Breast epithelium (tissue), 4 donors: ENCODE measurements around the gene DMRT1. TPM values are rescaled to one million over a fixed set of nuclear protein-coding genes. Genes with fewer than 3 reads are reported as not detected.

ENCODE experiments used
- DNase-seq, 2 donors: peaks; one replicate each; pipeline ENCODE4 v3.0.0-alpha.2; 2019; ENCODE audit warnings: low spot score in 2 of 2
- H3K27ac ChIP-seq, 2 donors: fragments of 200-600 bp; sonication (generic) in 1 of 2; one replicate each; pipeline ENCODE4 v1.5.1; 2016 to 2019; ENCODE audit warnings: mild to moderate bottlenecking in 1 of 2
- H3K27me3 ChIP-seq, 2 donors: fragments of 200-600 bp; sonication (generic) in 1 of 2; one replicate each; pipeline versions ENCODE4 v1.5.1 to v1.6.0; 2017 to 2019; ENCODE audit warnings: control low read depth in 1 of 2, mild to moderate bottlenecking in 1 of 2
- H3K36me3 ChIP-seq: fragments of 200-600 bp; one replicate; pipeline ENCODE4 v1.5.1; 2019
- H3K4me1 ChIP-seq, 2 donors: fragments of 200-600 bp; sonication (generic); one replicate each; pipeline ENCODE4 v1.5.1; 2016 to 2019; ENCODE audit warnings: control low read depth in 1 of 2
- H3K4me3 ChIP-seq, 3 donors: fragments of 200-600 bp; sonication (generic); 1 replicate in 2 of 3; 2 replicates in 1 of 3; pipeline ENCODE4 v1.5.1; 2016 to 2019; ENCODE audit warnings: mild to moderate bottlenecking in 3 of 3, moderate library complexity in 2 of 3
- H3K9me3 ChIP-seq, 2 donors: fragments of 200-600 bp; sonication (generic) in 1 of 2; one replicate each; pipeline ENCODE4 v1.5.1; 2016 to 2019; ENCODE audit warnings: control low read depth in 1 of 2
- CTCF ChIP-seq, 3 donors: fragments of 450-650 bp; IDR thresholded peaks; one replicate each; pipeline ENCODE4 v1.5.1; 2016 to 2017; ENCODE audit warnings: antibody characterized with exemption in 3 of 3, mild to moderate bottlenecking in 3 of 3, moderate library complexity in 3 of 3
- POLR2A ChIP-seq: fragments of 450-650 bp; IDR thresholded peaks from one replicate; pipeline ENCODE4 v1.6.1; 2016; ENCODE audit warnings: antibody characterized with exemption, mild to moderate bottlenecking, moderate library complexity
- POLR2AphosphoS5 ChIP-seq, 3 donors: sonication (generic); formaldehyde crosslinking; IDR thresholded peaks; one replicate each; pipeline ENCODE4 v1.6.1; 2017; ENCODE audit warnings: antibody characterized with exemption in 3 of 3
- intact Hi-C: fragments of 100-400 bp; cut with DNase I; formaldehyde crosslinking; loops from one replicate; pipeline ENCODE4 v1.15.1; 2023; ENCODE audit warnings: low total_unique reads
- total RNA-seq, 3 donors: library from RNA; depleted of rRNA; stranded (reverse); fragments of >200 nt; gene quantifications; one replicate each; pipeline ENCODE4 v1.1.0, GENCODE V29; 2016

The DMRT1 gene
- total RNA-seq, 3 donors from 2014 or later = not detected

GRCh38 chr9:974031-974995, 132.8 kb downstream of the DMRT1 start:
- TF ChIP-seq CTCF (IDR thresholded peaks at IDR 0.05) = no peak
- no peak overlapping the region for H3K4me3 ChIP-seq
- H3K36me3 ChIP-seq = no peaks in the 10 kb centered on the region
- no peak for DNase-seq
- peaks cover 24 to 98% of the 10 kb centered on the region in 2 donors for H3K27me3 ChIP-seq
- no peak overlapping the region for H3K27ac ChIP-seq
- H3K4me1 ChIP-seq = peaks cover 0 to 10% of the 10 kb centered on the region in 2 donors
- intact Hi-C loops = no loop called here
- H3K9me3 ChIP-seq = no peaks in the 10 kb centered on the region

- no peak for DNase-seq
- peaks cover 16 to 96% of the 10 kb centered on the region in 2 donors for H3K27me3 ChIP-seq
- H3K4me3 ChIP-seq = no peak overlapping the region
- peaks cover 0 to 10% of the 10 kb centered on the region in 2 donors for H3K4me1 ChIP-seq
- no peaks in the 10 kb centered on the region for H3K36me3 ChIP-seq
- intact Hi-C loops = no loop called here
- no peak for TF ChIP-seq CTCF (IDR thresholded peaks at IDR 0.05)
- no peak for TF ChIP-seq POLR2A
- TF ChIP-seq POLR2AphosphoS5 (IDR thresholded peaks at IDR 0.05) = no peak
- no peaks in the 10 kb centered on the region for H3K9me3 ChIP-seq
- H3K27ac ChIP-seq = no peak overlapping the region
Observed at GRCh38 chr9:974996-975739, 133.7 kb downstream of the DMRT1 start.

GRCh38 chr9:975740-976257, 134.3 kb downstream of the DMRT1 start:
- Histone ChIP-seq H3K9me3 (no peaks in the 10 kb centered on the region), H3K36me3 (no peaks in the 10 kb centered on the region), H3K4me1 (peaks cover 0 to 10% of the 10 kb centered on the region in 2 donors), H3K27ac (peak overlapping the region in 1 of 2 donors; percentile 19), H3K27me3 (peaks cover 10 to 96% of the 10 kb centered on the region in 2 donors), H3K4me3 (peak overlapping the region; percentile 38 to 63 (median 55))
- DNase-seq = no peak
- intact Hi-C loops = no loop called here
- TF ChIP-seq POLR2A (no peak), CTCF (IDR thresholded peaks at IDR 0.05) (no peak), POLR2AphosphoS5 (IDR thresholded peaks at IDR 0.05) (no peak)

GRCh38 chr9:976258-976942, 134.9 kb downstream of the DMRT1 start, which contains the start of gene DMRT3:
TSS of gene DMRT3 (plus strand) at chr9:976655. CDS start at chr9:977002, 347 bp downstream.
- Histone ChIP-seq H3K4me1 (peaks cover 0 to 10% of the 10 kb centered on the region in 2 donors), H3K27ac (peak within 1 kb of the TSS in 1 of 2 donors; percentile 19), H3K4me3 (peak within 1 kb of the TSS; percentile 38 to 63 (median 55)), H3K27me3 (peaks cover 10 to 96% of the 10 kb centered on the region in 2 donors), H3K9me3 (no peaks in the 10 kb centered on the region), H3K36me3 (no peaks in the 10 kb centered on the region)
- no peak for TF ChIP-seq CTCF (IDR thresholded peaks at IDR 0.05)
- TF ChIP-seq POLR2AphosphoS5 (IDR thresholded peaks at IDR 0.05) = no peak
- TF ChIP-seq POLR2A = no peak
- no peak for DNase-seq
- intact Hi-C loops = no loop called here
